Measurements from ENCODE around the gene FAM187B.
"Not testable (repeated sequence)": the region's sequence is repeated elsewhere in the genome, so short reads cannot be mapped to it uniquely, and the experiment has no call there.

The FAM187B gene

DNA sequence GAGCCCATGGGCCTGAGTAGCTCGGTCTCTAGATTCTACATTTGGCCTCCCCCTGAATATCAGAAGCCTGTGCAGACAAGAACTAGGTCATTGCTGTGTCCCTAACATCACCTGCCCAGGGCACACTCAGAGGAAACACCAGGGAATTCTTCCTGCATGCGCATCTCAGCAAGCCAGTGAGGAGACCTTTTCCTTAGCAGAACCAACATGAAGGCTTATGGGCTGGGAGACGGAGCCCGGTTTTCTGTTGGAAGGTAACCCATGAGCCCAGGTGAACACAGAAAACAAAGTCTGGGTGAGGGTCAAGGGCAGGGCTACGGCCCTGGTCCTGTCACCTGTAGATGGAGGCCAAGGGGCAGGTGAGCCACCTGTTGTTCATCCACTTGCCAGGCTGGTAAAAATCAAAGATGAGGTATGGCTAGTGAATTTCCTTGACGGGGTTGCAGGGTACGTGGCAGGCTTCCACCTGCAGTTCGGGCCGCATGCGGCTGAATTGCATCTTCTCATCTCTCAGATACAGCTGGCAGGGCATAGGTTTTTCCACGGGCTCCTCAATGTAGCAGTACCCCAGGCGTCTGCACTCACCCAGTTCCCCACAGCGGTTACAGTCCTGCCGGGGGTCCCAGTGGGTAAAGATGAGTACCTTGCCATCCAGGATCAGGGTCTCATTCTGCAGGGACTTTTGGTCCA lies 3.6 kb upstream of the FAM187B start:
- no peak for DNase-seq

GRCh38 chr19:35229601-35230000 lies 1.1 kb upstream of the FAM187B start:
- DNase-seq: no peak

- DNase-seq: no peak
Observed at GRCh38 chr19:35226748-35227147, 1.8 kb downstream of the FAM187B start.

- no peak for DNase-seq
Observed at GRCh38 chr19:35225951-35226350, 2.6 kb downstream of the FAM187B start.

DNA sequence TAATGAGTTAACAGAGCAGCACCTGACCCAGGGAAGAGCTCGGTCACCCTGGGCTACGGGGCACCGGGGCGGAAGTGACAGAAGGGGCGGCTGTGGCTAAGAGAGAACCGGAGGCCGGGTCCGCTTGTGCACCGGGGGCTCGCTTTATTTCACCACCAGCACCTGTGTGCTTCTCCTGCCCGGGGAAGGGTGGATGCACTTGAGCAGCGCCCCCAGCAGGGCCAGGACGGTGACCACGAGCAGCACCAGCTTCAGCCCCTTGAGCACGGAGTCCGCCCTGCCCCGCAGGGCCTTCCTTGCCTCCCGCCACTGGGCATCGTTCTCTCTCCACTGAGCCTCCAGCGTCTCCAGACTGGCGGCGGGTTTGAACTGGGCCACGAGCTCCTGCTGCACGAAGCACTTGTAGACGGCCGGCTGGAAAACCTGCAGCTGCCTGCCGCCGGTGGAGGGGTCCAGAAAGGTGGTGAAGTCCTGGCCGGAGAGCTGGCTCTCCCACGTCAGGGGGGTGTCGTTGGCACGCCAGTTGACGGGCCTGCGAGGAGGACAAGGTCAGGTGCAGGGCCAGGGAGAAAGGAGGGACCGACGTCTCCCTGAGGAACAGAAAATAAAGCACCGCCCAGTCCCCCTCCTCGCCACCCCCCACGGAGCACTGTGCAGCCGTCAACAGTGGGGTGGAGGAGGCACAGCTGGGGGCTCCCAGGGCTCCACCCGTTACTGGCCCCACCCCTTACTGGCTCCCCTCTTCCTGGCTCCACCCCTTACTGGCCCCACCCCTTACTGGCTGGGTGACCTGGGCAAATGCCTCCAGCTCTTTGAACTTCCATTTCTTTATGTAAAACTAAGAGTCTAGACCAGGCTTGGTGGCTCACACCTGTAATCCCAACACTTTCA lies 3.6 kb downstream of the FAM187B start:
- peak in 2 of 3 experiments; percentile 29 to 57 for DNase-seq

GRCh38 chr19:35223862-35224505 lies 4.6 kb downstream of the FAM187B start:
- DNase-seq: no peak

- DNase-seq: no peak
Observed at GRCh38 chr19:35223084-35223790, 5.3 kb downstream of the FAM187B start.

- no peak for DNase-seq
Observed at GRCh38 chr19:35222373-35223015, 6.0 kb downstream of the FAM187B start.

- DNase-seq: not testable (repeated sequence)
Observed at GRCh38 chr19:35220973-35221590, 7.5 kb downstream of the FAM187B start.

DNA sequence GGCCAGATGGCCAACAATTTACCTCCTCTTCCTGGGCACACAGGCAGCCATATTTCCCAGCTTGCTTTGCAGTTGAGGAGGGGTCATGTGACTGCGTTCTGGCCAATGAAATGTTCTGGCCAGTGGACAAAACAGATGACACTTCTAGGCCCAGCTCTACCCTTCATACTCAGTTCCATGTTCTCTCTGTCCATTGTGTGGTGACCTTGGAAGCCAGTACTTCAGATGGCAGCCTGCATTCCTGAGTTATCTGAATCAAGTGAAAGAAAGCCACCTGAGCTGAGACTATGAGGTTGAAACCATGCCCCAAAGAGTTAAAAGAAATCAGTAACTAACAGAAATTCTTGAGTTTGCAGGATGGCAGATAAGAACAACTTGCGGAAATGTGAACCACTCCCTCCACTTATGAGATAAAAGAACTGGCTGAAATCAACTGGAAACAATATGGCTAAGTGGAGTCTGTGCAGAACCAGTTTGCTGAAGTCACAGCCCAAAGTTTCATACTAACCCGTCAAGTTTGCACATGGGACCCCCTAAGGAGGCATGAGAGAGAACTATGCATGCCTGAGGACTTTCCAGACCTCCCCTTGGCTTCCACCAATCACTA lies 8.1 kb downstream of the FAM187B start:
- DNase-seq: no peak

- DNase-seq: no peak
Observed at GRCh38 chr19:35219008-35219407, 9.5 kb downstream of the FAM187B start.

- DNase-seq: no peak
Observed at GRCh38 chr19:35217649-35217990, 10.9 kb downstream of the FAM187B start.

GRCh38 chr19:35216833-35217648 lies 11.5 kb downstream of the FAM187B start:
- DNase-seq: peak in 1 of 3 experiments; percentile 19

DNA sequence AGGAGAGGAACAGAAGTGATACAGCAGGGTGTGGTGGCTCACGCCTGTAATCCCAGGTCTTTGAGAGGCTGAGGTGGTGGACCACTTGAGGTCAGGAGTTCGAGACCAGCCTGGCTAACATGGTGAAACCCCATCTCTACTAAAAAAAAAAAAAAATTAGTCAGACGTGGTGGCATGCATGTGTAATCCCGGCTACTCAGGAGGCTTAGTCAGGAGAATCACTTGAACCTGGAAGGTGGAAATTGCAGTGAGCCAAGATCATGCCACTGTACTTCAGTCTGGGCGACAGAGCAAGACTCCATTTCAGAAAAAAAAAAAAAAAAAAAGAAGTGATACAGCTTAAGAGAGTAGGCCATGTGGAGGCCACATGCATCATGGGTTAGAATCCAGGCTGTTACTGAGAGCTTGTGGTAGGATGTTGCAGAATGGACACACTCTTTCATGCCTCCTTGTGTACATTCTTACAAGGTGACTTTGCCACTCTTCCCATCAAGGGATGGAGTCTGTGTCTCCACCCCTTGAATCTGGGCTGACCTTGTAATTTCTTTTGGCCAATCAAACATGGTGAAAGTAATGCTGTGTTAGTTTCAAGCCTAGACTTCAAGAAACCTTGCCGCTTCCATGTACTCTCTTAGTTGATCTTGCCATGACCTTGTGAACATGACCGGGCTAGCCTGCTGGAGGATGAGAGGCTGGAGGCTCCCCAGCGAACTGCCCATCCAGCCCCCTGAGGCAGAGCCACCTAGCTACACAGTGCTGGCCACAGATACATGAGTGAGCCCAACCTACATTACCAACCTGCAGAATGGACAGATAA lies 12.3 kb downstream of the FAM187B start:
- no peak for DNase-seq

DNA sequence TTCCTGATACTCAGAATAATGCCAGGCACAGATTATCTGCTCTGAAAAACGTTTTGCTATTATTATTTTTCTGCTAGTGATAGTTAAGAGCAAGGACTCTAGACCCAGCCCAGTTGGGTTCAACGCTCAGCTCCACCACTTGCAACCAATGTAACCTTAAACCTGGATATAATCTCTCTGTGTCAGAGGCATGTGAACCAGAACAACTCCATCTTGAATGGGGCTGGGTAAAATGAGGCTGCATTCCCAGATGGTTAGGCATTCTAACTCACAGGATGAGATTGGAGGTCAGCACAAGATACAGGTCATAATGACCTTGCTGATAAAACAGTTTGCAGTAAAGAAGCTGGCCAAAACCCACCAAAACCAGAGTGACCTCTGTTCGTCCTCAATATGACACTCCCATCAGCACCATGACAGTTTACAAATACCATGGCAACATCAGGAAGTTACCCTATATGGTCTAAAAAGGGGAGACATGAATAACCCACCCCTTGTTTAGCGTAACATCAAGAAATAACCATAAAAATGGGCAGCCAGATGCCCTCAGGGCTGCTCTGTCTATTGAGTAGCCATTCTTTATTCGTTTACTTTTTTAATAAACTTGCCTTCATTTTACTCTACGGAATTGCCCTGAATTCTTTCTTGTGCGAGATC lies 13.6 kb downstream of the FAM187B start:
- DNase-seq: no peak

- peak; percentile 78 to 96 (median 91) for DNase-seq
Observed at GRCh38 chr19:35213663-35214632, 14.6 kb downstream of the FAM187B start.

- no peak for DNase-seq
Observed at GRCh38 chr19:35212241-35212640, 16.3 kb downstream of the FAM187B start.

All from NCI-H1417 (cell line).